Fibroblast of skin of right quadriceps (primary cell): ENCODE data around the gene LY6G6D.
A peak's percentile ranks its signal among the peaks of the same experiment; 100 is the strongest.

ENCODE experiments used
- DNase-seq: peaks from one replicate; pipeline ENCODE4 v3.0.0-alpha.2; 2013

LY6G6D gene, protein sequence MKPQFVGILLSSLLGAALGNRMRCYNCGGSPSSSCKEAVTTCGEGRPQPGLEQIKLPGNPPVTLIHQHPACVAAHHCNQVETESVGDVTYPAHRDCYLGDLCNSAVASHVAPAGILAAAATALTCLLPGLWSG

DNA sequence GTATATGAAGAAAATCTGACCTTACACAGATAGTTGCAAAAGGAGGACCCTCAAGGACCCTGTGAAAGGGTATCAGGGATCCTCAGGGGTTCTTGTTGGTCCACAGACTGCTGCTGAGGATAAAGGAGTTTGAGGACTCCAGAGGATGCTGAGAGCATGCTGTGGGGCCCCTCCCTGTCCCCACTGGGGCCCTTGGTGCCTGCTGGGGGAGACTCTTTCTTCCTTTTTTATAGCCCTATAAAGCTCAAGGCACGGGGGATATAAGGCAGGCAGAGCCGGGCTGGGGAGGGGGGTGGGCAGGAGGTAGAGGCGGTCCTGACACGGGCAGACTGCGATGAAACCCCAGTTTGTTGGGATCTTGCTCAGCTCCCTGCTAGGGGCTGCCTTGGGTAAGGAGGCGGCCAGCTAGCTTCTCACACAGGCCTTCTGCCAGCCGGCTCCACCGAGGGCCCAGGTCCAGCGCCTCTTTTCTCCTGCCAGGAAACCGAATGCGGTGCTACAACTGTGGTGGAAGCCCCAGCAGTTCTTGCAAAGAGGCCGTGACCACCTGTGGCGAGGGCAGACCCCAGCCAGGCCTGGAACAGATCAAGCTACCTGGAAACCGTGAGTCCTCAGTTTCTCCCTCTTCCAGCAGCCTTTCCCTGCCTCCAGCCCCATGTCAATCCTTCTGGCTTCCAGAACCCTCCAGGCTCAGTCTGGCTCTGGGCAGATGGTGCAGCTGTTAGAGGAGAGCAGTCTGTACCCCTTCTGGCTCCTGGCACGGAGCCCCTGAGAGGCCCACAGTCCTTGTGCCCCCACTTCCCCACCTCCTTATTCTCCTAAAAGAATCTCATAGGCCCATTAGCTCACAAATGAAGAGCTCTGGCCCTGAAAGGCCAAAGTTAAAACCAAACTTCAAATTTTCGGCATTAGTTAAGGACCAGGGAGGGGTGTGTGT lies at the start of gene LY6G6D:
Gene LY6G6D, plus strand, starts transcription at position 327 of the 937 bp plus-strand sequence. Its CDS starts 8 bp downstream, at position 335.
- no peak for DNase-seq

GRCh38 chr6:31665501-31666336 lies 49.4 kb upstream of the LY6G6D start, which contains the start of gene CSNK2B:
CSNK2B (plus strand) TSS chr6:31666080; CDS start chr6:31666832, 752 bp downstream.
- DNase-seq = peak; percentile 97

GRCh38 chr6:31666337-31666965 lies 48.7 kb upstream of the LY6G6D start:
- DNase-seq = no peak

DNA sequence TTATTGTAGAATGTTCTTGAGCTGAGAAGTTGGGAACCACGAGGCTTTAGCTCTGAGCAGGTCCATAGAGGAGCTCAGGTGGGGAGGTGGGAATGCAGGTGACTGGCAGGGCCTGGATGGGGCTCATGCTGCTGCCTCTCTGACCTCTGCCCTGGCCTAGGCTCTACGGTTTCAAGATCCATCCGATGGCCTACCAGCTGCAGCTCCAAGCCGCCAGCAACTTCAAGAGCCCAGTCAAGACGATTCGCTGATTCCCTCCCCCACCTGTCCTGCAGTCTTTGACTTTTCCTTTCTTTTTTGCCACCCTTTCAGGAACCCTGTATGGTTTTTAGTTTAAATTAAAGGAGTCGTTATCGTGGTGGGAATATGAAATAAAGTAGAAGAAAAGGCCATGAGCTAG lies 45.5 kb upstream of the LY6G6D start, which contains the start of gene LY6G5B:
Gene LY6G5B, plus strand, starts transcription at position 301 of the 400 bp plus-strand sequence. CDS start 975 bp downstream, outside the sequence.
- DNase-seq = no peak

GRCh38 chr6:31676322-31676903 lies 38.7 kb upstream of the LY6G6D start:
- no peak for DNase-seq

DNA sequence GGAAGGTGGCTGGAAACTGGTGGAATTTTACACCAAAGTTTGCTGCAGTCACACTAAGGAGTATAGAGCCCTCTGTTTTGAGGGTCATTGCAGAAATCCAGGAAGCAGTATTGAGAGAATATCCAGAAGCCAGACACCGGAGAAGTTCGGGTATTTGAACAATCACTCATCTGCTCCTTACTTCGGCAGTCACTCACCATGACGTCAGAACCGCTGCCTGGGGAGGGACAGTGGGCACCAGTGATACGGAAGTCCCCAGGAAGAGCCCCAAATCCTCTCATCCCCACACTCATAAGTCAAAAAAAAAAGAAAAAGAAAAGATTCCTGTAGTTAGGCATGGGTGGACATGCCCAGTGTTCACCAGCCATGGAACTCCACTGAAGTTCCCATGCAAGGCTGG lies 38.2 kb upstream of the LY6G6D start:
- no peak for DNase-seq

GRCh38 chr6:31677955-31678354 lies 37.2 kb upstream of the LY6G6D start:
- no peak for DNase-seq

DNA sequence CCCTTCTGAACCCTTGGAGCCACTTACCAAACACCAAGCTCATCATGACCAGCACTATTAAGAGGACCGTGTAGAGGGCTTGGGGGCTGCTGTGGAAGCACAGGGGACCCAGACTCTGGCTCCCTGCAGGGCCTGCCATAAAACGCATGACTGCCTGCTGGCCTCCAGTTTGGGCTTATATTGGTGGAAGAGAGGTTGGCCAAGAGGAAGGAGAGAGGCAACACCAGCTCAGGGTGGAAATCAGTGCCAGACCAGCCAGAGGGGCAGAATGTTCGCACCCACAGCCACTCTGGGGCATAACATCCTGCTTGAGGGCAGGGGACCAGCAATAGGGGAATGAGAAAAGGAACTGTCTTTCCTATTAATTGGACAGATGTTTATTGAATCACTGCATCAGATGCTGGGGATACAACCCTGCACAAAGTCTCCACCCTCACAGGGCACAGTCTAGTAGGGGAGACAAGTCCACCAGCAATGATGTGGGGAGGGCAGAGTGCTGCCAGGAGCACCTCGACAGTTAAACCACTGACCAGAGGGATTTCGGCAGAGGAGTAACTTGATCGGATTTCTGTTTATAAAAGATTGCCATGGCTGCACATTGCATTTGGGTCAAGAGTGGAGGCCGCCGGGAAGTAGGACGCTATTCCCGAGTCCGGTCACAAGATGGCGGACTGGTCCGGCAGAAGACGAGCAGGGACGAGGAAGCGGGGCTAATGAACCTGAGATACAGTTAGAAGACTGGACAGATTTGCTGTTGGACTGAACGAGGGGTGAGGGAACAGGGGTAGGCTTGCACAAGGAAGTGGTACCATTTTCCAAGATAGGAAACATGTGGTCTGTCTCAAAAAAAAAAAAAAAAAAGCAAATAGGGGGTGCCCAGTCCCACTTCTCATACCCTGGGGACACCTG lies 34.7 kb upstream of the LY6G6D start, which contains the start of gene LY6G5C:
Gene LY6G5C, minus strand, starts transcription at position 842 of the 909 bp plus-strand sequence. Its CDS starts 694 bp downstream, at position 148.
- peak; percentile 80 for DNase-seq

- peak; percentile 41 for DNase-seq
Observed at GRCh38 chr6:31681135-31681671, 33.9 kb upstream of the LY6G6D start.

- DNase-seq = no peak
Observed at GRCh38 chr6:31683591-31683990, 31.6 kb upstream of the LY6G6D start.

DNA sequence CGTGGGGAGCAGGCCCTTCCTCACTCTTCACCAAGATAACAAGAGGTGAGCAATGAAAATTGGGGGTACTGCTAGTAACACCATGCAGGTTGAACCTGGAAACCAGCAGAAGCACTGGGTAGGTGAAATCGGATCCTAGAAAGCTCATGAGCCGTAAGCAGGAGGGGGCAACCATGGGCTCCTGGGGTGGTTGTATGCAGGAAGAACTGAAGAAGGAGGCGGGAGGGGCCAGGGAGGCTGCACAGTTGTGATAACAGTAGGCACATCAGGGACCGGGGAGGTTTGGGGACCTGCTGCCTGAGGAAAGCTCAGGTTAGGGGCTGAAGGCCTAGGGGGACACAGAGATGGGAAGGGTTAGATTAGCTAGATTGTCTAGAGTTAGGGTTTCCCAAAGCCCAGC lies 28.7 kb upstream of the LY6G6D start:
- no peak for DNase-seq

GRCh38 chr6:31687321-31687720 lies 27.8 kb upstream of the LY6G6D start:
- DNase-seq = no peak

GRCh38 chr6:31687860-31688693 lies 27.1 kb upstream of the LY6G6D start:
- no peak for DNase-seq

GRCh38 chr6:31689249-31690110 lies 25.7 kb upstream of the LY6G6D start:
- no peak for DNase-seq

DNA sequence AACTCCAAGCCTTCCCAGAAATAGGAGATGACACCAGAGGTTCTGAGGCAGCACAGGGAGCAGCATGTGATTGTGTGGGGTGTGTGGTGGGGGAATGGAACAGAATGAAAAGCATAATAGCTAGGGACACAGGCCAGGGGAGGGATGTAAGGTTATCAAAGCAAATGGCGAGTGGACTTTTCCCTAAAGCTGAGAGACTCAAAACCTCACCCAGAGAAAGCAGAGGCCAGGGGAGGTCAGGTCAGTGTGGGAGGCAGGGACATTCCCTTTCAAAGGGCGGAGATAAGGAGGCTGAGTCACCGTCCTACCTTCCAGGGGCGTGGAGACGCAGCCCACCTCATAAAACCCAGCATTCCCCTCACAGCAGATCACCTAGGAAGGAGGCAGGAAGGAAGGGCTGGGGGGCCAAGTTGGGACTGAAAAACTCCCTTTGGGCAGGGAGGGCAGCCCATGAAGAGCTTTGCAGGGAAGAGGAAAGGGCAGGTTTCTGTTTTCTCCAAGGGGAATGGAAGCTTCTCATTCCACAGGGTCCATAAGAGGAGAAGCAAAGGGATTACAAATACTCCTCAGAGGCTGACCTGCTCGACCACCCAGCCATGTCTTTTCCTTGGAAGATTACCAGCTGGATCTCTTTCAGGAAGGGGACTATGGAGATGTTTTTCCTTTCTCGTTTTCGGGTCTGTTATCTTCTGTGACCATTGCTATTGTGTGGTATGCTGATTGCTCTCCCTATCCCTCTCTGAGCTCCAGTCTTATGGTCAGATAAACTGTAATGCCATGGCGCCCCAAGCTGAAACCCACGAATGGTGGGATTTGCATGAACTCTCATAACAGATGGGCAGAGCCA lies 24.7 kb upstream of the LY6G6D start:
- DNase-seq = no peak

DNA sequence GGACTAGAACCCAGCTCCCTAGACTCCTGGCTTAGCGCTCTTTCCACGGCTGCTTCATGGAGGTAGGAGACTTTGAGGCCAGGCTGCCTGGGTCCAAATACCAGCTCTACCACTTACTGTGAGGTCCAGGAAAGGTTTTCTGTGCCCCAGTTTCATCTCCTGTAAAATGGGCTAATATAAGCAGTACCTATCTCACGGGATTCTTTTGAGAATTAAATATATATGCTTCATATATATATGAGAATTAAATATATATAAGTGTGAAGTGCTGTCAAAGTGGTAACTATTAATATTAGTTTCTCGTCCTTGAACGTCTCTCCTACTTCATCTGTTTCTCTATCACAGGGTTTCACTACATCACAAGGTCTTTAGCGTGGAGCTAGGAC lies 24.1 kb upstream of the LY6G6D start:
- DNase-seq = no peak

GRCh38 chr6:31691564-31692108 lies 23.5 kb upstream of the LY6G6D start:
- no peak for DNase-seq
